GM06990 (cell line): Measurements from ENCODE around the gene GATAD2B.
"Not testable (repeated sequence)": the region's sequence is repeated elsewhere in the genome, so short reads cannot be mapped to it uniquely, and the experiment has no call there.

Experiments used
- DNase-seq: peaks from one replicate; pipeline ENCODE4 v3.0.0-alpha.2; 2011; ENCODE audit not compliant: insufficient read length; ENCODE audit errors: extremely low read depth
- H3K27me3 ChIP-seq: replicated peaks from 2 replicates; pipeline ENCODE4 v1.6.0; 2011; ENCODE audit warnings: low read length; ENCODE audit not compliant: control insufficient read depth, insufficient read depth
- H3K36me3 ChIP-seq: 2 replicates; pipeline ENCODE4 v1.5.1; 2011; ENCODE audit warnings: low read length; ENCODE audit not compliant: control insufficient read depth, insufficient read depth
- H3K4me3 ChIP-seq: replicated peaks from 2 replicates; pipeline ENCODE4 v1.5.1; 2011; ENCODE audit warnings: low read depth, mild to moderate bottlenecking, control low read depth, low read length
- CTCF ChIP-seq: IDR thresholded peaks from 2 replicates; pipeline ENCODE4 v1.5.1; 2011; ENCODE audit warnings: low read length, control low read depth, mild to moderate bottlenecking, inconsistent platforms; ENCODE audit not compliant: insufficient read depth, poor library complexity, severe bottlenecking

The GATAD2B gene

GRCh38 chr1:153783233-153784190 lies 139.3 kb downstream of the GATAD2B start:
- no peaks in the 10 kb centered on the region for H3K36me3 ChIP-seq
- peak overlapping the region; percentile 74 for H3K4me3 ChIP-seq
- no peaks in the 10 kb centered on the region for H3K27me3 ChIP-seq
- DNase-seq, result peak; percentile 97
- TF ChIP-seq CTCF, result no peak

- not testable (repeated sequence) for H3K27me3 ChIP-seq, DNase-seq, H3K36me3 ChIP-seq
- peak overlapping the region; percentile 74; the same call in 1 of the 2 replicates for H3K4me3 ChIP-seq
These were observed 140.1 kb downstream of the GATAD2B start for GRCh38 chr1:153782648-153783047.

- Histone ChIP-seq H3K4me3 (no peak overlapping the region), H3K27me3 (no peaks in the 10 kb centered on the region), H3K36me3 (no peaks in the 10 kb centered on the region)
- no peak for DNase-seq
- no peak for TF ChIP-seq CTCF
These were observed 142.2 kb downstream of the GATAD2B start for GRCh38 chr1:153780551-153780950.

GRCh38 chr1:153779781-153780541 lies 142.8 kb downstream of the GATAD2B start:
- no peak for DNase-seq
- Histone ChIP-seq H3K4me3 (no peak overlapping the region), H3K36me3 (no peaks in the 10 kb centered on the region), H3K27me3 (no peaks in the 10 kb centered on the region)
- TF ChIP-seq CTCF, result no peak

GRCh38 chr1:153778824-153779519 lies 143.8 kb downstream of the GATAD2B start:
- DNase-seq, result no peak
- H3K4me3 ChIP-seq, result no peak overlapping the region
- H3K27me3 ChIP-seq, result no peaks in the 10 kb centered on the region
- no peaks in the 10 kb centered on the region for H3K36me3 ChIP-seq
- no peak for TF ChIP-seq CTCF
